ENCODE data around the gene TSHB.

TSHB gene

GRCh38 chr1:114997510-114998289 is 31.9 kb upstream of the TSHB start:
- no peak overlapping the region for H3K18ac ChIP-seq (ENCODE audit: low read length)
- H3K4me1 ChIP-seq (ENCODE audit: control insufficient read depth in 2 of 2, insufficient read depth in 1 of 2, low read depth in 1 of 2, low read length in 2 of 2), result no peaks in the 10 kb centered on the region
- H2AFZ ChIP-seq (ENCODE audit: low read length), result no peak overlapping the region
- no peaks in the 10 kb centered on the region for H3K9me3 ChIP-seq (replicated peaks in 1 of 2; ENCODE audit: control insufficient read depth in 2 of 2, insufficient read depth in 1 of 2, low read depth in 1 of 2, low read length in 2 of 2)
- no peak overlapping the region for H4K8ac ChIP-seq (ENCODE audit: low read depth, low read length)
- no peak overlapping the region for H2BK120ac ChIP-seq (ENCODE audit: low read depth, low read length)
- H3K4me2 ChIP-seq (ENCODE audit: insufficient read depth, low read length, poor library complexity, severe bottlenecking), result no peak overlapping the region
- H4K91ac ChIP-seq (ENCODE audit: low read depth, low read length, poor library complexity), result no peak overlapping the region
- H3K4me3 ChIP-seq (ENCODE audit: low read length in 2 of 2), result no peak overlapping the region
- no peak overlapping the region for H3K9ac ChIP-seq (ENCODE audit: low read depth, low read length, poor library complexity)
- H3K36me3 ChIP-seq (replicated peaks in 1 of 2; ENCODE audit: control insufficient read depth in 2 of 2, insufficient read depth in 2 of 2, low read length in 2 of 2), result no peaks in the 10 kb centered on the region
- no peak overlapping the region for H3K4ac ChIP-seq (ENCODE audit: low read length)
- no peaks in the 10 kb centered on the region for H3K79me1 ChIP-seq (ENCODE audit: low read depth, low read length)
- DNase-seq (ENCODE audit: low spot score), result no peak
- no peak overlapping the region for H2BK12ac ChIP-seq (ENCODE audit: low read length)
- no peak overlapping the region for H2BK5ac ChIP-seq (ENCODE audit: low read length)
- H3K27me3 ChIP-seq (ENCODE audit: control insufficient read depth in 3 of 3, insufficient read depth in 3 of 3, low read depth in 1 of 3, low read length in 3 of 3), result no peaks in the 10 kb centered on the region
- H3K27ac ChIP-seq (replicated peaks; ENCODE audit: low read length), result no peak overlapping the region
- H2BK15ac ChIP-seq (ENCODE audit: low read length), result no peak overlapping the region
- no peak overlapping the region for H3K14ac ChIP-seq (ENCODE audit: low read length)
- H2AK5ac ChIP-seq (ENCODE audit: low read depth, low read length), result no peak overlapping the region
- H3K23ac ChIP-seq (ENCODE audit: low read depth, low read length, poor library complexity), result no peak overlapping the region

DNA sequence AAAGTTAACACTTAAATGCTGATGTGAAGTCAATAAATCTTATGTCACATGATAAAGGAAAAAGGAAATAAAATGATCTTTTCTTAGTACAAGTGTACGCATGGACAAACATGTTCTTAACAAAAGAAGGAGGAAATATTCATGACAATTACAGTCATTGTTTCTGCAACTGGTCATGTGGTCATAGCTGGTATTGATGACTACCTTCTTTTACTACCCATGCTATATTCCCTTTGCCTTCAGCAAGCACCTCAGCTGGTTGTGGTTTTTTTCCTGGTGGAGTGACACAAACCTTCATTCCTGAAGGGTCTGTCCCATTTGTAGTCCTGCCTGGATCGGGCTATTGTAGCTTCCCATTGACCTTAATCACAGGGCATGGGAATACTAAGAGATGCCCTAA is 23.4 kb upstream of the TSHB start:
- Histone ChIP-seq H4K8ac (ENCODE audit: low read depth, low read length) (no peak overlapping the region), H3K4me2 (ENCODE audit: insufficient read depth, low read length, poor library complexity, severe bottlenecking) (no peak overlapping the region), H3K27me3 (ENCODE audit: control insufficient read depth in 3 of 3, insufficient read depth in 3 of 3, low read depth in 1 of 3, low read length in 3 of 3) (no peaks in the 10 kb centered on the region), H3K9me3 (replicated peaks in 1 of 2; ENCODE audit: control insufficient read depth in 2 of 2, insufficient read depth in 1 of 2, low read depth in 1 of 2, low read length in 2 of 2) (no peaks in the 10 kb centered on the region), H2AFZ (ENCODE audit: low read length) (no peak overlapping the region), H3K4me3 (ENCODE audit: low read length in 2 of 2) (no peak overlapping the region), H3K14ac (ENCODE audit: low read length) (no peak overlapping the region), H4K91ac (ENCODE audit: low read depth, low read length, poor library complexity) (no peak overlapping the region), H2AK5ac (ENCODE audit: low read depth, low read length) (no peak overlapping the region), H2BK15ac (ENCODE audit: low read length) (no peak overlapping the region), H3K9ac (ENCODE audit: low read depth, low read length, poor library complexity) (no peak overlapping the region), H2BK12ac (ENCODE audit: low read length) (no peak overlapping the region), H3K4ac (ENCODE audit: low read length) (no peak overlapping the region), H2BK120ac (ENCODE audit: low read depth, low read length) (no peak overlapping the region), H3K18ac (ENCODE audit: low read length) (no peak overlapping the region), H3K27ac (replicated peaks; ENCODE audit: low read length) (no peak overlapping the region), H3K79me1 (ENCODE audit: low read depth, low read length) (no peaks in the 10 kb centered on the region), H3K4me1 (ENCODE audit: control insufficient read depth in 2 of 2, insufficient read depth in 1 of 2, low read depth in 1 of 2, low read length in 2 of 2) (no peaks in the 10 kb centered on the region), H3K23ac (ENCODE audit: low read depth, low read length, poor library complexity) (no peak overlapping the region), H3K36me3 (replicated peaks in 1 of 2; ENCODE audit: control insufficient read depth in 2 of 2, insufficient read depth in 2 of 2, low read length in 2 of 2) (no peaks in the 10 kb centered on the region), H2BK5ac (ENCODE audit: low read length) (no peak overlapping the region)
- WGBS, 2 donors (ENCODE audit: extremely low coverage in 2 of 2, insufficient read length in 2 of 2, insufficient replicate concordance in 1 of 2), result no CpG with 5 or more reads among the region's 2 CpGs
- no peak for DNase-seq (ENCODE audit: low spot score)

GRCh38 chr1:115012006-115012405 is 17.6 kb upstream of the TSHB start:
- Histone ChIP-seq H3K14ac (ENCODE audit: low read length) (no peak overlapping the region), H3K4ac (ENCODE audit: low read length) (no peak overlapping the region), H3K36me3 (replicated peaks in 1 of 2; ENCODE audit: control insufficient read depth in 2 of 2, insufficient read depth in 2 of 2, low read length in 2 of 2) (no peaks in the 10 kb centered on the region), H4K91ac (ENCODE audit: low read depth, low read length, poor library complexity) (no peak overlapping the region), H2BK12ac (ENCODE audit: low read length) (no peak overlapping the region), H2BK15ac (ENCODE audit: low read length) (no peak overlapping the region), H3K23ac (ENCODE audit: low read depth, low read length, poor library complexity) (no peak overlapping the region), H3K4me2 (ENCODE audit: insufficient read depth, low read length, poor library complexity, severe bottlenecking) (no peak overlapping the region), H3K9ac (ENCODE audit: low read depth, low read length, poor library complexity) (no peak overlapping the region), H3K27ac (replicated peaks; ENCODE audit: low read length) (no peak overlapping the region), H2BK120ac (ENCODE audit: low read depth, low read length) (no peak overlapping the region), H3K4me3 (ENCODE audit: low read length in 2 of 2) (no peak overlapping the region), H3K27me3 (ENCODE audit: control insufficient read depth in 3 of 3, insufficient read depth in 3 of 3, low read depth in 1 of 3, low read length in 3 of 3) (no peaks in the 10 kb centered on the region), H2AFZ (ENCODE audit: low read length) (no peak overlapping the region), H3K4me1 (ENCODE audit: control insufficient read depth in 2 of 2, insufficient read depth in 1 of 2, low read depth in 1 of 2, low read length in 2 of 2) (no peaks in the 10 kb centered on the region), H2BK5ac (ENCODE audit: low read length) (no peak overlapping the region), H3K18ac (ENCODE audit: low read length) (no peak overlapping the region), H2AK5ac (ENCODE audit: low read depth, low read length) (no peak overlapping the region), H3K79me1 (ENCODE audit: low read depth, low read length) (no peaks in the 10 kb centered on the region), H4K8ac (ENCODE audit: low read depth, low read length) (no peak overlapping the region), H3K9me3 (replicated peaks in 1 of 2; ENCODE audit: control insufficient read depth in 2 of 2, insufficient read depth in 1 of 2, low read depth in 1 of 2, low read length in 2 of 2) (no peaks in the 10 kb centered on the region)
- no peak for DNase-seq (ENCODE audit: low spot score)
- no CpG with 5 or more reads among the region's 1 CpG for WGBS, 2 donors (ENCODE audit: extremely low coverage in 2 of 2, insufficient read length in 2 of 2, insufficient replicate concordance in 1 of 2)

- H3K23ac ChIP-seq (ENCODE audit: low read depth, low read length, poor library complexity), result no peak overlapping the region
- H3K9ac ChIP-seq (ENCODE audit: low read depth, low read length, poor library complexity), result no peak overlapping the region
- no peaks in the 10 kb centered on the region for H3K27me3 ChIP-seq (ENCODE audit: control insufficient read depth in 3 of 3, insufficient read depth in 3 of 3, low read depth in 1 of 3, low read length in 3 of 3)
- H2AFZ ChIP-seq (ENCODE audit: low read length), result no peak overlapping the region
- no CpG with 5 or more reads among the region's 1 CpG for WGBS, 2 donors (ENCODE audit: extremely low coverage in 2 of 2, insufficient read length in 2 of 2, insufficient replicate concordance in 1 of 2)
- no peak overlapping the region for H2AK5ac ChIP-seq (ENCODE audit: low read depth, low read length)
- no peak overlapping the region for H3K18ac ChIP-seq (ENCODE audit: low read length)
- H2BK15ac ChIP-seq (ENCODE audit: low read length), result no peak overlapping the region
- H3K27ac ChIP-seq (replicated peaks; ENCODE audit: low read length), result no peak overlapping the region
- H2BK12ac ChIP-seq (ENCODE audit: low read length), result no peak overlapping the region
- H3K14ac ChIP-seq (ENCODE audit: low read length), result no peak overlapping the region
- H2BK5ac ChIP-seq (ENCODE audit: low read length), result no peak overlapping the region
- H3K4ac ChIP-seq (ENCODE audit: low read length), result no peak overlapping the region
- no peak overlapping the region for H3K4me3 ChIP-seq (ENCODE audit: low read length in 2 of 2)
- no peaks in the 10 kb centered on the region for H3K36me3 ChIP-seq (replicated peaks in 1 of 2; ENCODE audit: control insufficient read depth in 2 of 2, insufficient read depth in 2 of 2, low read length in 2 of 2)
- DNase-seq (ENCODE audit: low spot score), result no peak
- no peaks in the 10 kb centered on the region for H3K9me3 ChIP-seq (replicated peaks in 1 of 2; ENCODE audit: control insufficient read depth in 2 of 2, insufficient read depth in 1 of 2, low read depth in 1 of 2, low read length in 2 of 2)
- no peak overlapping the region for H4K8ac ChIP-seq (ENCODE audit: low read depth, low read length)
- no peak overlapping the region for H4K91ac ChIP-seq (ENCODE audit: low read depth, low read length, poor library complexity)
- no peaks in the 10 kb centered on the region for H3K79me1 ChIP-seq (ENCODE audit: low read depth, low read length)
- H3K4me1 ChIP-seq (ENCODE audit: control insufficient read depth in 2 of 2, insufficient read depth in 1 of 2, low read depth in 1 of 2, low read length in 2 of 2), result no peaks in the 10 kb centered on the region
- H2BK120ac ChIP-seq (ENCODE audit: low read depth, low read length), result no peak overlapping the region
- no peak overlapping the region for H3K4me2 ChIP-seq (ENCODE audit: insufficient read depth, low read length, poor library complexity, severe bottlenecking)
These were observed 17.2 kb upstream of the TSHB start for GRCh38 chr1:115012434-115012833.

Measured in neuronal stem cell (in vitro differentiated cells).